A673 (cell line): ENCODE measurements around the gene C15orf62.

Experiments
- CTCF ChIP-seq: fragments of 300-800, 200-600 bp; sonication (generic); conservative IDR thresholded peaks from 2 replicates; pipeline ENCODE4 v1.5.1; 2017; ENCODE audit warnings: low read depth, mild to moderate bottlenecking, antibody characterized with exemption, low read length, moderate library complexity, mixed read lengths
- EZH2 ChIP-seq: fragments of 200-600 bp; sonication (generic); IDR thresholded peaks from 2 replicates; pipeline ENCODE4 v1.6.1; 2017; ENCODE audit warnings: borderline replicate concordance, low read depth, mild to moderate bottlenecking, mixed read lengths, antibody characterized with exemption, low read length; ENCODE audit not compliant: poor library complexity, severe bottlenecking

GRCh38 chr15:40782609-40783227, 12.9 kb downstream of the C15orf62 start:
- TF ChIP-seq CTCF (peak; percentile 68), EZH2 (no peak)
